Smooth muscle cell (in vitro differentiated cells): ENCODE results near the gene TRRAP. TPM values are rescaled to one million over a fixed set of nuclear protein-coding genes. Genes with fewer than 3 reads are reported as not detected.

ENCODE experiments used
- DNase-seq: peaks from one replicate; lab custom pipeline; 2025; ENCODE audit not compliant: unreplicated experiment; lab: John Stamatoyannopoulos, UW
- H2AFZ ChIP-seq: fragments of 200-600 bp; sonication (generic); 2 replicates; pipeline ENCODE4 v1.6.0; 2016; ENCODE audit warnings: antibody characterized with exemption, low read depth, mild to moderate bottlenecking
- H3F3A ChIP-seq: fragments of 200-600 bp; sonication (generic); 2 replicates; pipeline ENCODE4 v1.6.0; 2017; ENCODE audit warnings: antibody characterized with exemption, low read depth
- H3K27ac ChIP-seq: fragments of 200-600 bp; sonication (generic); 2 replicates; pipeline ENCODE4 v1.5.1; 2016; ENCODE audit warnings: low read depth, mild to moderate bottlenecking
- H3K27me3 ChIP-seq: fragments of 200-600 bp; sonication (generic); 2 replicates; pipeline ENCODE4 v1.6.1; 2016; ENCODE audit warnings: low read depth, mild to moderate bottlenecking
- H3K36me3 ChIP-seq: fragments of 200-600 bp; sonication (generic); 2 replicates; pipeline ENCODE4 v1.5.1; 2016; ENCODE audit warnings: low read depth
- H3K4me1 ChIP-seq: fragments of 200-600 bp; sonication (generic); 2 replicates; pipeline ENCODE4 v1.5.1; 2016; ENCODE audit warnings: low read depth
- H3K4me2 ChIP-seq: fragments of 200-600 bp; sonication (generic); 2 replicates; pipeline ENCODE4 v1.6.0; 2016; ENCODE audit warnings: mild to moderate bottlenecking
- H3K4me3 ChIP-seq: fragments of 200-600 bp; sonication (generic); 2 replicates; pipeline ENCODE4 v1.5.1; 2016; ENCODE audit warnings: mild to moderate bottlenecking
- H3K79me2 ChIP-seq: fragments of 200-600 bp; sonication (generic); 2 replicates; pipeline ENCODE4 v1.6.0; 2016; ENCODE audit warnings: low read depth, mild to moderate bottlenecking
- H3K9ac ChIP-seq: fragments of 200-600 bp; sonication (generic); 2 replicates; pipeline ENCODE4 v1.6.0; 2016; ENCODE audit warnings: low read depth
- H3K9me3 ChIP-seq: fragments of 200-600 bp; sonication (generic); replicated peaks from 2 replicates; pipeline ENCODE4 v1.5.1; 2016; ENCODE audit warnings: low read depth
- H4K20me1 ChIP-seq: fragments of 200-600 bp; sonication (generic); 2 replicates; pipeline ENCODE4 v1.6.0; 2016; ENCODE audit warnings: low read depth
- WGBS: methylation state at CpG from one replicate; pipeline ENCODE4 v1.1.7; 2016; ENCODE audit warnings: low lambda C conversion rate; 5-methylcytosine and 5-hydroxymethylcytosine counted together
- polyA plus RNA-seq: library from polyadenylated mRNA; unstranded; fragments of >200 nt; fragmentation: Nextera tagmentation; extraction: Ambion mirVana; gene quantifications from 2 replicates; pipeline ENCODE4 v1.2.1, GENCODE V29; 2016
- total RNA-seq: library from RNA; depleted of rRNA; stranded (reverse); fragments of >200 nt; gene quantifications from 2 replicates; pipeline ENCODE4 v1.2.3, GENCODE V29; 2014
- TF ChIP-seq, protein P1 (sequence below): fragments of 200-600 bp; sonication (generic); IDR thresholded peaks from 2 replicates; pipeline ENCODE4 v1.5.1; 2017; ENCODE audit warnings: borderline replicate concordance, mild to moderate bottlenecking, antibody characterized with exemption; ENCODE audit not compliant: insufficient read depth, poor library complexity, severe bottlenecking

TRRAP gene
- total and polyA plus RNA-seq, 2 experiments from 2014 or later: 3.9 to 24.8 TPM

DNA sequence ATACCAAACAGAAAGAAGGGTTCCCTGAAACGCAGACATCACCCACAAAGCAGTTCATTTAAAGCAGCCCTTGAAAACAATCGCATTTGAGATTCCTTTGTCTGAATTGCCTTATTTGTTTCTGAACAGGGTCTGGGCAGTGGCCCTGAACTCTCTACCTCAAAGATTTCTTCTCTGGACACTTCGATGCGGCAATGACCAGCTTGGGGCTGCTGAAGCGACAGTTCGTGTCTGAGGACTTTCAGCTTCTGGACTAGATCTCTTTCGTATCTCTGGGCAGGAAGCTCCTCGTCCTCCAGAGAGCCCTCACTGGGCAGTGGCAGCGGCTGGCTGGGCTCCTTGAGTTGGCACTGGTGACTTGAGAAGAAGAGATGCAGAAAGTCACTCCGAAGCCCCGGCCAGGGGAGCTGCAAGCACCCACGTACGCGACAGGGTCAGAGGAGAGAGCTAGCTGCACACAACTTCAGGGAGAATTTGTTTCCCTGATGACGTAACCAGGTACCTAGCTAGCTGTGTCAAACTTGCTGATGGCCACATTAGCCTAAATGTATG lies 169.3 kb downstream of the TRRAP start:
- H3K27ac ChIP-seq: no peak overlapping the region
- DNase-seq: no peak
- H3K9me3 ChIP-seq: no peaks in the 10 kb centered on the region
- TF ChIP-seq, protein P1, sequence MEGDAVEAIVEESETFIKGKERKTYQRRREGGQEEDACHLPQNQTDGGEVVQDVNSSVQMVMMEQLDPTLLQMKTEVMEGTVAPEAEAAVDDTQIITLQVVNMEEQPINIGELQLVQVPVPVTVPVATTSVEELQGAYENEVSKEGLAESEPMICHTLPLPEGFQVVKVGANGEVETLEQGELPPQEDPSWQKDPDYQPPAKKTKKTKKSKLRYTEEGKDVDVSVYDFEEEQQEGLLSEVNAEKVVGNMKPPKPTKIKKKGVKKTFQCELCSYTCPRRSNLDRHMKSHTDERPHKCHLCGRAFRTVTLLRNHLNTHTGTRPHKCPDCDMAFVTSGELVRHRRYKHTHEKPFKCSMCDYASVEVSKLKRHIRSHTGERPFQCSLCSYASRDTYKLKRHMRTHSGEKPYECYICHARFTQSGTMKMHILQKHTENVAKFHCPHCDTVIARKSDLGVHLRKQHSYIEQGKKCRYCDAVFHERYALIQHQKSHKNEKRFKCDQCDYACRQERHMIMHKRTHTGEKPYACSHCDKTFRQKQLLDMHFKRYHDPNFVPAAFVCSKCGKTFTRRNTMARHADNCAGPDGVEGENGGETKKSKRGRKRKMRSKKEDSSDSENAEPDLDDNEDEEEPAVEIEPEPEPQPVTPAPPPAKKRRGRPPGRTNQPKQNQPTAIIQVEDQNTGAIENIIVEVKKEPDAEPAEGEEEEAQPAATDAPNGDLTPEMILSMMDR: no peak
- H3K27me3 ChIP-seq: no peaks in the 10 kb centered on the region
- H3K9ac ChIP-seq: no peak overlapping the region
- no peak overlapping the region for H2AFZ ChIP-seq
- H3F3A ChIP-seq: peaks cover 10% of the 10 kb centered on the region
- no peak overlapping the region for H3K4me2 ChIP-seq
- peaks cover 3% of the 10 kb centered on the region for H3K79me2 ChIP-seq
- H3K4me3 ChIP-seq: no peak overlapping the region
- peaks cover 35% of the 10 kb centered on the region for H3K36me3 ChIP-seq
- H4K20me1 ChIP-seq: peaks cover 5% of the 10 kb centered on the region
- no peaks in the 10 kb centered on the region for H3K4me1 ChIP-seq
- WGBS: 94% methylated on average over 15 of the region's 15 CpGs

DNA sequence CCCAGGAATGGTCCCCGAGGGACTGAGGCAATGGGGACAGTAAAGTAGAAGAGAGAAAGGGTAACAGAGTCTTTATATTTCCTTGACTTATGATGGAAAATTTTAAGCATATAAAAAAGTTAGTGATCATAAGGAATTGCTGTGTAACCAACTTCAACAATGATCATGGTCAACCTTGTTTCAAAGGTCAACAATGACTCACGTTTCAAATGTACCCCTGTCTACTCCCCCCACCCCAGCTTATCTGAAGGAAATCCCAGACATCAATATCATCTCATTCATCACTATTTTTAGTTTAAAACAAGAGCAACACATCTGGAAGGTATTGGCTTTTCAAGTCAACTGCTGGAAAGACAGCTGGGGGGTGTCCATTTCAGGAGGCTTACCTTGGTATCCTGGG lies 172.6 kb downstream of the TRRAP start:
- H3K27me3 ChIP-seq: no peaks in the 10 kb centered on the region
- H3K9me3 ChIP-seq: no peaks in the 10 kb centered on the region
- H3K4me3 ChIP-seq: no peak overlapping the region
- H3K4me2 ChIP-seq: no peak overlapping the region
- no peaks in the 10 kb centered on the region for H3F3A ChIP-seq
- DNase-seq: no peak
- H3K79me2 ChIP-seq: no peaks in the 10 kb centered on the region
- 96% methylated on average over 2 of the region's 2 CpGs for WGBS
- H2AFZ ChIP-seq: no peak overlapping the region
- H3K36me3 ChIP-seq: peaks cover 42% of the 10 kb centered on the region
- H4K20me1 ChIP-seq: peaks cover 3% of the 10 kb centered on the region
- H3K4me1 ChIP-seq: no peaks in the 10 kb centered on the region
- no peak overlapping the region for H3K27ac ChIP-seq
- H3K9ac ChIP-seq: no peak overlapping the region
- TF ChIP-seq, protein P1: no peak

DNA sequence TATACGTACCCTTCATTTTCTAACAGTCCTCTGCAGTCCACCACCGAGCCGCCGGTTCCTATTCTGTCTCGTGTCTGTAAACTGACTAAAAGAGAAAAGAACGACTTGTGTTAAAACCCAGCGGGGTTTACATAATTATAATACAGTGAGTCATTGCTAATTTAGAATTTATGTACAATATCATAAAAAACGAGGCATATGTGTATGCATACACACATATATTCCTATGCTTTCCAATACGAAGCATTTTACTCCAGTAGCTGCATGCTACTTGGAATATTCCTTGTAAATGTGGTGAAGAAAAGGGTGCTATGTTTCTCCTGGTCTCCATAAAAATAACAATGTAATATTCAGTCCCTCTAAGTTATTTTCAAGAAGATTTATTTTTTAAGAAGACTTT lies 176.4 kb downstream of the TRRAP start:
- no peak overlapping the region for H3K27ac ChIP-seq
- no peak overlapping the region for H3K4me2 ChIP-seq
- H3K9ac ChIP-seq: no peak overlapping the region
- H3K27me3 ChIP-seq: no peaks in the 10 kb centered on the region
- peaks cover 38% of the 10 kb centered on the region for H3K36me3 ChIP-seq
- 98% methylated on average over 9 of the region's 9 CpGs for WGBS
- DNase-seq: no peak
- H3F3A ChIP-seq: no peaks in the 10 kb centered on the region
- H3K9me3 ChIP-seq: no peaks in the 10 kb centered on the region
- no peaks in the 10 kb centered on the region for H4K20me1 ChIP-seq
- H3K4me1 ChIP-seq: no peaks in the 10 kb centered on the region
- H3K4me3 ChIP-seq: no peak overlapping the region
- no peak overlapping the region for H2AFZ ChIP-seq
- TF ChIP-seq, protein P1: no peak
- peaks cover 5% of the 10 kb centered on the region for H3K79me2 ChIP-seq
